GM13976 (cell line): ENCODE data around the gene HNRNPA3.
"Not testable (repeated sequence)": the region's sequence is repeated elsewhere in the genome, so short reads cannot be mapped to it uniquely, and the experiment has no call there.

Experiments
- DNase-seq: peaks from one replicate; pipeline ENCODE4 v3.0.0; 2012; ENCODE audit warnings: low spot score
- CTCF ChIP-seq: IDR thresholded peaks from 2 replicates; pipeline ENCODE4 v1.5.1; 2012; ENCODE audit warnings: borderline replicate concordance, mild to moderate bottlenecking; ENCODE audit not compliant: insufficient read depth; ENCODE audit errors: extremely low read depth, missing control alignments, control extremely low read depth
- in situ Hi-C: fragments of 300-500 bp; cut with MboI; formaldehyde crosslinking; loops from one replicate; pipeline ENCODE4 v1.12.0; 2022; ENCODE audit warnings: low sequenced_read_pairs, mixed read lengths, inconsistent platforms; ENCODE audit not compliant: unreplicated experiment

The HNRNPA3 gene

DNA sequence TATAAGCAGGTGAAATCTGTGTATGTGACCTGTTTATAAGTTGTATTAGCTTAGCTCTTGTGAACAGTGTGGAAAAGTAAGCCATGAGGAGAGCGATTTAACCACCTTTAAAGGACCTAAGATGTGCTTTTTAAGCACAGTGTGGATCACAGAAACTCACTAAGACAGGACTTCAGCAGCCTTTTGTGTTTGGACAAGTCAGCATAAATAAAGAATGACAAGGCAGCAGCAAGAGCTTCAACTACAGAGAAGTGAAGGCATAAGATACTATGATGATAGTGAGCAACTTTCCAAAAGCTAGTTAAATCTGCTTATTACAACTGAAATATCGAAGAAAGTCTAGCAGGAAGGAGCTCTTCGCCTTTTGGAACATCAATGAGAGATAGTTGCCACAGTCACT, 8.9 kb downstream of the HNRNPA3 start:
- no peak for DNase-seq
- in situ Hi-C loops = no loop called here
- TF ChIP-seq CTCF = no peak

DNA sequence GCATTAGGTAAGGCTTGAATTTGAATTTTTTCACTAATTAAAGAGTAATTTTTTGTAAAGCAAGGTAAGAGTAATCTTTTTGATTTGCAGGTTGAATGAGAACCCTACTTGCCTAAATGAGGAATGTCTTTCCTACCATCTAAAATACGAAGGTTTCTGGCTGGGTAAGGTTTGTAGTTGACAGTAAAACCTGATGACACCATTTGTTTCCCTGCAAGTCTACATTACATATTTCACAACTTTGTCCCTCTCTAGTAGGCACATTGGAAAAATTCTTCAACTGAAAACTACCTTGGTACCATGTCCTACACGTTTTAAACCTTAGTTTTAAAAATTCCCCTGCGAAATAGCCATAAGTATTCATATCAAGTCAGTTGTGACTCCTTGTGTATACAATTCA, 9.4 kb downstream of the HNRNPA3 start:
- in situ Hi-C loops = no loop called here

GRCh38 chr2:177223436-177223835, 10.8 kb downstream of the HNRNPA3 start:
- in situ Hi-C loops, DNase-seq: not testable (repeated sequence)

More for the DNA sequence above, 9.4 kb downstream of the HNRNPA3 start:
- no peak for TF ChIP-seq CTCF
- no peak for DNase-seq

GRCh38 chr2:177225965-177226360, 13.4 kb downstream of the HNRNPA3 start:
- DNase-seq = no peak
- in situ Hi-C loops = no loop called here
- no peak for TF ChIP-seq CTCF

DNA sequence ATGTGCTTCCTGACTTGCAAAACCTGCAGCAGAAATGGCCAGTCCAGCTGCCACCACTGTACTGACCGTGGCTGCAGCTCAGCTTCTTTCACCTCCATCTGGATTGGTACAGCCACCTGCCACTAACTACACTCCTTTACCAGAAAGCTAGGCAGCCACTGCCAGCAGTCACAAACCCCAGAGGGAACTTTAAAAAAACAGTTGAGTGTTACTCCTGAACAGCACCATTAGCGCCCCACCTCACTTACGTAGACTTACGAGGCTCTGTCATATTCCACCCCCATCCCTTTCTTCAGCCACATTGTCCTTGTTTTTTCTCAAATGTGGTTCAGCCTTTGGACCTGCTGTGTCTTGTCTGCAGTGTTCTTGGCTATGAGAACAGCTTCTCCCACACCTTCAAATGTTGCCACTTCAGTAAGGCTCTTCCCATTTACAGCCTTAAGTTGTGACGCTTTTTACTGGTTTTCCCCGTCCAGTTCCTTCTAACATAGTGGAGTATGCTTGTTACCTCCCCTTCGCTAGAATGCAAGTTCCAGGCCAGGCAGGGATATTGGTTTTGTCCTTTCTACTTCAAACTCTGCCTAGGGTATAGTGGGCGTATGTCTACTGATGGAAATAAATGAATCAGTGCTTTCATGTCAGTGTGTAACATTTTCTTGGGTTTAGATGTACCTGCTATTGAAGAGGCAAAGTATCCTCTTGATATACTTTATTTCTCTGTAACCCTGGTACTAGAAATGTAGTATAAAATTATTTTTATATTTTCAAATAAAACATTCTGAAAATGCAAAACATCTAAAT, 17.0 kb downstream of the HNRNPA3 start:
- no peak for DNase-seq
- in situ Hi-C loops = no loop called here
- no peak for TF ChIP-seq CTCF

DNA sequence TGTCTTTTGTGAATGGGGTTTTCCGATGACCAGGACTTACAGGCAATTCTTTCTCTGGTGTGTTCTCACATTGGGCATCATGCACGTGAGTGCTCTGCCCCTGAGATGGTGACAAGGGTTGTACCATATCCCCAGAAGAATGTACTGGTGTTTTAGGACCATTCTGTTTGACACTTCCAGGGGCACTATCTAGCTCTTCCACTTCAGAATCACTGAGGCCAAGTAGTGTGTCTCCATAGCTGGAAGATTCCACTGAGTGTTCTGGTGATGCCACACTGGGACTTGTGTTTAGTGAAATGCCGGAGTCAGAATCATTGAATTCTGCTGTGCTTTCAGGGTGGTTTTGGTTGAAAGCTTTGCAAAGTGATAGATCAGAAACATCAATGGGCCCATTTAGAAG, 18.7 kb downstream of the HNRNPA3 start:
- TF ChIP-seq CTCF = no peak
- DNase-seq = no peak
- in situ Hi-C loops = no loop called here

DNA sequence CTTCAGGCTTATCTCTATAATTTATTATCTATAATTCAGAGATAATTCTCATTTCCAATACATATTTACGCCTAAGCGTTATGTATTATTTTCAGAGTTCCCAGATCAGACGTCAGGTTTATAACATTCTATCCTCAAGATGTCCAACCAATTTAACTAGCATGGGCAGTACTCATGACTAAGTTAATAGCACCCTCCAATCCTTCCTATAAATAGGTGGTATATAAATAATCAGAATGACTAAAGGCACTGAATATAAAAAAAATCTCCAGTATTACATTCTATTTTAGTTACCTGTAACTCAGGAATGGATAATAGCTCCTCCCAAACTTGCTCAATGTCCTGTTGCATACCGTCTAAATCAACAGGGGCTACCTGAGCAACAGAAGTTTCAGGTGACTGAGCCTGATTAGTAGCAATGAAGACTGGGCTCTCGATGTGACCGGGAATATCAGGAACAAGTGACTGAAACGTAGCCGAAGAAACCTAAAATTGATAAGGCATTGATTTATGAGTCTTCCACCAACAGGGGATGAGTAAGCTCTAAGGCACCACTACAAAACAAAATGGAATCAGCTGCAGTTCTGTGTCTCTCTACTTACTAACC, 19.6 kb downstream of the HNRNPA3 start:
- in situ Hi-C loops = no loop called here
- DNase-seq = no peak
- no peak for TF ChIP-seq CTCF
